ENCODE results near the gene RBMS3.

- TF ChIP-seq POLR2A (IDR thresholded peaks at IDR 0.05; ENCODE audit: low read length): no peak
- TF ChIP-seq GATA1 (IDR thresholded peaks at IDR 0.05; ENCODE audit: low read depth, low read length): no peak
Observed at GRCh38 chr3:29695643-29696198, 414.9 kb downstream of the RBMS3 start.

Measured in erythroblast (primary cell).